Vagina (tissue), 2 donors: ENCODE measurements around the gene OVAAL. TPM values are rescaled to one million over a fixed set of nuclear protein-coding genes. Genes with fewer than 3 reads are reported as not detected.

Experiments used
- DNase-seq, 2 donors: peaks; one replicate each; pipeline ENCODE4 v3.0.0-alpha.2; 2017; ENCODE audit errors: extremely low spot score in 2 of 2
- H3K27ac ChIP-seq: fragments of 200-600 bp; sonication (generic); one replicate; pipeline ENCODE4 v1.5.1; 2019
- H3K27me3 ChIP-seq: fragments of 200-600 bp; sonication (generic); one replicate; pipeline ENCODE4 v1.5.1; 2019
- H3K36me3 ChIP-seq, 2 donors: fragments of 200-600 bp; sonication (generic); one replicate each; pipeline ENCODE4 v1.5.1; 2017 to 2019
- H3K4me1 ChIP-seq: fragments of 200-600 bp; sonication (generic); one replicate; pipeline ENCODE4 v1.5.1; 2019
- H3K4me3 ChIP-seq, 2 donors: fragments of 200-600 bp; sonication (generic); 1 replicate in 1 of 2; 2 replicates in 1 of 2; pipeline ENCODE4 v1.5.1; 2016 to 2019
- H3K9me3 ChIP-seq: fragments of 200-600 bp; sonication (generic); one replicate; pipeline ENCODE4 v1.5.1; 2019
- POLR2A ChIP-seq, 2 donors: fragments of 450-650 bp; IDR thresholded peaks; one replicate each; pipeline ENCODE4 v1.6.1; 2017; ENCODE audit warnings: antibody characterized with exemption in 2 of 2, mild to moderate bottlenecking in 2 of 2, moderate library complexity in 2 of 2
- POLR2AphosphoS5 ChIP-seq, 2 donors: sonication (generic); formaldehyde crosslinking; IDR thresholded peaks; one replicate each; pipeline ENCODE4 v1.9.0; 2017; ENCODE audit warnings: antibody characterized with exemption in 2 of 2, mild to moderate bottlenecking in 2 of 2, low read depth in 1 of 2; ENCODE audit not compliant: insufficient read depth in 1 of 2
- intact Hi-C: fragments of 100-400 bp; cut with DNase I; formaldehyde crosslinking; loops from one replicate; pipeline ENCODE4 v1.15.1; 2023
- total RNA-seq: library from RNA; depleted of rRNA; stranded (reverse); fragments of >200 nt; gene quantifications from one replicate; pipeline ENCODE4 v1.2.3, GENCODE V29; 2016
- TF ChIP-seq, protein P1 (sequence below), 3 experiments: fragments of 450-650 bp in 2 of 3; fragments of 200-600 bp in 1 of 3; sonication (generic) in 1 of 3; IDR thresholded peaks; one replicate each; pipeline ENCODE4 v1.5.1; 2017 to 2019; ENCODE audit warnings: antibody characterized with exemption in 3 of 3, mild to moderate bottlenecking in 2 of 3, moderate library complexity in 2 of 3

The OVAAL gene
- total RNA-seq, 1 donor from 2014 or later: not detected

DNA sequence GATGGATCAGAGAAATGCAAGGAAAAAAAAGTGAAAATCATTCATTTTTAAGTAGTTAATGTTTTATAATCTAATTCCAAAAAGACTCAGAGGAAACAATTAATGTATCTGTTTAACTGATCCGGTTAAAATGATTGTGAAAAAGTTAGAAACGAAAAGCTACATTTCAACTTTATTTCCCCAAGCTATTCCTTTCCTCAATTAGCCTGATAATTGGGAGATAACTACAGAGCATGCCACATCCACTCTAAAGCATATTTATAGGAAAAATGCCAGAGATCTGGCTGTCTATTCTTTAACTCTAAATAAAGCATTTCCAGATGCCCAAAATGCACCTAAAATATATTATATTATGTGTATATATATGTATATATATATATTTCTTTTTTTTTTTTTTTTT lies 37.2 kb downstream of the OVAAL start:
- no peak overlapping the region for H3K4me3 ChIP-seq
- no peak overlapping the region for H3K27ac ChIP-seq
- no peaks in the 10 kb centered on the region for H3K27me3 ChIP-seq
- H3K9me3 ChIP-seq: no peaks in the 10 kb centered on the region
- TF ChIP-seq POLR2AphosphoS5 (IDR thresholded peaks at IDR 0.05; ENCODE audit: insufficient read depth in 1 of 2, low read depth in 1 of 2): no peak
- TF ChIP-seq POLR2A (IDR thresholded peaks at IDR 0.05): no peak
- TF ChIP-seq, protein P1, sequence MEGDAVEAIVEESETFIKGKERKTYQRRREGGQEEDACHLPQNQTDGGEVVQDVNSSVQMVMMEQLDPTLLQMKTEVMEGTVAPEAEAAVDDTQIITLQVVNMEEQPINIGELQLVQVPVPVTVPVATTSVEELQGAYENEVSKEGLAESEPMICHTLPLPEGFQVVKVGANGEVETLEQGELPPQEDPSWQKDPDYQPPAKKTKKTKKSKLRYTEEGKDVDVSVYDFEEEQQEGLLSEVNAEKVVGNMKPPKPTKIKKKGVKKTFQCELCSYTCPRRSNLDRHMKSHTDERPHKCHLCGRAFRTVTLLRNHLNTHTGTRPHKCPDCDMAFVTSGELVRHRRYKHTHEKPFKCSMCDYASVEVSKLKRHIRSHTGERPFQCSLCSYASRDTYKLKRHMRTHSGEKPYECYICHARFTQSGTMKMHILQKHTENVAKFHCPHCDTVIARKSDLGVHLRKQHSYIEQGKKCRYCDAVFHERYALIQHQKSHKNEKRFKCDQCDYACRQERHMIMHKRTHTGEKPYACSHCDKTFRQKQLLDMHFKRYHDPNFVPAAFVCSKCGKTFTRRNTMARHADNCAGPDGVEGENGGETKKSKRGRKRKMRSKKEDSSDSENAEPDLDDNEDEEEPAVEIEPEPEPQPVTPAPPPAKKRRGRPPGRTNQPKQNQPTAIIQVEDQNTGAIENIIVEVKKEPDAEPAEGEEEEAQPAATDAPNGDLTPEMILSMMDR (IDR thresholded peaks at IDR 0.05): no peak
- H3K4me1 ChIP-seq: no peaks in the 10 kb centered on the region
- DNase-seq: no peak
- intact Hi-C loops: no loop called here
- no peaks in the 10 kb centered on the region for H3K36me3 ChIP-seq

DNA sequence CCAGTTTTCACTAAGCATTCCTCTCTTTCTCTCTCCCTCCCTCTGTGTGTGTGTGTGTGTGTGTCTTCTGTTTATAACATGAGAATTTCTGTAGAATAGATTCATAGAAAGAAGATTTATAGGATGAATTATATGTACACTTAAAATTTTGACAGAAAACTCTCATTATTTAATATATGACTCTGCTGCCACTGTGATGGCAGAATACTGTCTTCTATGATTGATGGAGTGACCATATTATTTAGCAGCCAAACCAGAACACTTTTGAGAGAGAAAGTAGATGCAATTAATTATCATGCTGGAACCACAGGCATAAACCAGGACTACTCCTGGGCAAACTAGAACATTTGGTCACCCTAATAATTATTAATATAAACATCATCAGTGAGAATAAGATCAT lies 38.8 kb downstream of the OVAAL start:
- no peaks in the 10 kb centered on the region for H3K36me3 ChIP-seq

DNA sequence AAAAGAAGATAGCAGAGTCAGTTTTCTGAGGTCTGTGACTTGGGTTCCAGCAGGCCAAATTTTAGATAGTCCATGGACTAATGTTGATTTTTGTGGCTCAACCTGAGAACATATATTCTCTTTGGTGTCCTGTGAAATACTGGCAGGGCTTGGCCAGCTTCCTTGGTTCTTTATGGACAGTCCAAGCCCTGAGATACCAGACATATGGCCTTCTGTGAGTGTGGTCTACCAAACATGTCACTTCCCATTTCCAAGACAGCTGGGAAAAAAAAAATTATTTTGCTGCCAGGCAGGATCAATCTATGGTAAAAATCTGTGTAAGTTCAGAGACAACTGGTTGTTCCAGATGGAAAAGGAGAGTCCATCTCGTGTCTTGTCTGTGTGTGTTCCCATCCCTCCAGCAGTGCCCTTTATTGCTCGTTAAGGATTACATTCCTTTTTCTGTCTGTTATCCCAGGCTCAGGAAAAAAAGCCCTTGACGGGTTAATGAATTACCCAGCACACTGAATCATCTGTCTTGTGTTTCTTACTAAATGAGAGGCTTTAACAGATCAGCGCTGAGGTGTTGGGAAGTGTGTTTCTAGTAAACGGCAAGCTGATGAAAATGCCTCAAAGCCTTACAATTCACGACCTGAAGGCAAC lies 39.7 kb downstream of the OVAAL start:
- Histone ChIP-seq H3K4me3 (no peak overlapping the region), H3K9me3 (no peaks in the 10 kb centered on the region), H3K27ac (no peak overlapping the region), H3K4me1 (no peaks in the 10 kb centered on the region), H3K36me3 (no peaks in the 10 kb centered on the region), H3K27me3 (no peaks in the 10 kb centered on the region)
- intact Hi-C loops: no loop called here
- TF ChIP-seq POLR2AphosphoS5 (IDR thresholded peaks at IDR 0.05; ENCODE audit: insufficient read depth in 1 of 2, low read depth in 1 of 2) (no peak), POLR2A (IDR thresholded peaks at IDR 0.05) (no peak)
- TF ChIP-seq, protein P1 (IDR thresholded peaks at IDR 0.05): no peak
- DNase-seq: no peak

More for the DNA sequence above, 38.8 kb downstream of the OVAAL start:
- DNase-seq: no peak
- intact Hi-C loops: no loop called here
- no peaks in the 10 kb centered on the region for H3K4me1 ChIP-seq
- H3K27ac ChIP-seq: no peak overlapping the region
- no peaks in the 10 kb centered on the region for H3K9me3 ChIP-seq
- TF ChIP-seq, protein P1 (IDR thresholded peaks at IDR 0.05): no peak
- TF ChIP-seq POLR2A (IDR thresholded peaks at IDR 0.05) (no peak), POLR2AphosphoS5 (IDR thresholded peaks at IDR 0.05; ENCODE audit: insufficient read depth in 1 of 2, low read depth in 1 of 2) (no peak)
- no peaks in the 10 kb centered on the region for H3K27me3 ChIP-seq
- no peak overlapping the region for H3K4me3 ChIP-seq

DNA sequence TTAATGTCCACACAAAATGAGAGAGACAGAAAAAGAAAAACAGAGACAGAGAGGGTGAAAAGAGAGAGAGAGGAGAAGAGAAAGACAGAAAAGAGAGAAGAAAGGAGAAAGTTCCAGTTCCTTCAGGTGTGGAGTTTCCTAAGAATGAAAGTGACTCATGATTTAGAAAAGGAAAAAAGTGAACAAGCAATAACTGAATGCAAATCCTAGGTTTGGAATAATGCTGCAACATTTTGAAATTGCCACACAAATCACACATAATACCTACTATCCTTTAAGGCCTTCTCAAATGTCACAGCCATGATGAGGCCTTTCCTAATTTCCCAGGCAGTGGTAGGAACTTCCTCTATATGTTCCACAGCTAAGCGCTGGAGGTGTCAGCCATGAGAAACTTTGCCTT lies 41.6 kb downstream of the OVAAL start:
- Histone ChIP-seq H3K4me3 (no peak overlapping the region), H3K4me1 (no peaks in the 10 kb centered on the region), H3K36me3 (no peaks in the 10 kb centered on the region), H3K27ac (no peak overlapping the region), H3K9me3 (no peaks in the 10 kb centered on the region), H3K27me3 (no peaks in the 10 kb centered on the region)
- TF ChIP-seq POLR2AphosphoS5 (IDR thresholded peaks at IDR 0.05; ENCODE audit: insufficient read depth in 1 of 2, low read depth in 1 of 2) (no peak), POLR2A (IDR thresholded peaks at IDR 0.05) (no peak)
- TF ChIP-seq, protein P1 (IDR thresholded peaks at IDR 0.05): no peak
- intact Hi-C loops: no loop called here
- no peak for DNase-seq

DNA sequence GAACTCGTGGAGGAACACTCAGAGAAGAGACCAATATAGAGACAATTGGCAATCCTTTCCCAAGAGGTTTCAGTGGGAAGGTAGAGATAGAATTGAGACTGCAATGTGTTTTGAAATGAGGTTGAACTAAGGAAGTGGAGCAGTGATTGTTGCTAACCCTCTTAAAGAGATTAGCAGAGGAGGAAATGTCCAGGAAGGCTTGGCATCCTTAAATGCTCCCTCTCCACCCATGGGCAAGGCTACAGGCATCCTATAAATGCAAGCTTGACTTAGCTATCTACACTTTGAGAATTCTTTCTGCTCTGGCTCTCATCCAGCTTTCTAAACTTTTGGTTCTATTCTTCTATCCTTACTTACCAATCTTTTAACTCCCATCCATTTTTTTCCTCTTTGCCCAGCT lies 42.7 kb downstream of the OVAAL start:
- no peaks in the 10 kb centered on the region for H3K27me3 ChIP-seq
- no peaks in the 10 kb centered on the region for H3K9me3 ChIP-seq
- intact Hi-C loops: no loop called here
- no peak overlapping the region for H3K27ac ChIP-seq
- H3K36me3 ChIP-seq: no peaks in the 10 kb centered on the region
- DNase-seq: no peak
- H3K4me3 ChIP-seq: no peak overlapping the region
- TF ChIP-seq POLR2AphosphoS5 (IDR thresholded peaks at IDR 0.05; ENCODE audit: insufficient read depth in 1 of 2, low read depth in 1 of 2) (no peak), POLR2A (IDR thresholded peaks at IDR 0.05) (no peak)
- TF ChIP-seq, protein P1 (IDR thresholded peaks at IDR 0.05): no peak
- H3K4me1 ChIP-seq: no peaks in the 10 kb centered on the region
